Stimulated activated CD4-positive, alpha-beta T cell treated with anti-CD3 and anti-CD28 coated beads, Interleukin-15, amount 100 ng/mL, for 1 hour (primary cell): ENCODE results near the gene SLC35F1.

ENCODE experiments used
- DNase-seq, 2 donors: peaks; one replicate each; pipeline ENCODE4 v3.0.0-alpha.2; 2020; ENCODE audit warnings: low read depth in 1 of 2, low spot score in 1 of 2

The SLC35F1 gene

GRCh38 chr6:118306392-118307238, 399.6 kb downstream of the SLC35F1 start:
- no peak for DNase-seq

- DNase-seq = no peak
These were observed 400.5 kb downstream of the SLC35F1 start for GRCh38 chr6:118307581-118307980.

- DNase-seq = no peak
These were observed 402.5 kb downstream of the SLC35F1 start for GRCh38 chr6:118309337-118310093.

GRCh38 chr6:118313208-118313607, 406.1 kb downstream of the SLC35F1 start:
- no peak for DNase-seq

GRCh38 chr6:118313762-118314161, 406.7 kb downstream of the SLC35F1 start:
- DNase-seq = no peak

GRCh38 chr6:118316796-118317384, 409.8 kb downstream of the SLC35F1 start:
- DNase-seq = no peak

GRCh38 chr6:118317581-118318563, 410.8 kb downstream of the SLC35F1 start:
- DNase-seq = no peak

- no peak for DNase-seq
These were observed 411.6 kb downstream of the SLC35F1 start for GRCh38 chr6:118318648-118319047.

- no peak for DNase-seq
These were observed 412.4 kb downstream of the SLC35F1 start for GRCh38 chr6:118319416-118319815.

- DNase-seq = no peak
These were observed 413.0 kb downstream of the SLC35F1 start for GRCh38 chr6:118319894-118320649.

GRCh38 chr6:118320652-118321051, 413.6 kb downstream of the SLC35F1 start:
- no peak for DNase-seq

- DNase-seq = no peak
These were observed 417.1 kb downstream of the SLC35F1 start for GRCh38 chr6:118324116-118324515.

GRCh38 chr6:118325220-118325860, 418.3 kb downstream of the SLC35F1 start:
- DNase-seq = no peak

- DNase-seq = no peak
These were observed 419.6 kb downstream of the SLC35F1 start for GRCh38 chr6:118326712-118327111.

GRCh38 chr6:118327237-118327636, 420.2 kb downstream of the SLC35F1 start:
- no peak for DNase-seq

- DNase-seq = no peak
These were observed 426.7 kb downstream of the SLC35F1 start for GRCh38 chr6:118333772-118334171.

GRCh38 chr6:118334634-118335033, 427.6 kb downstream of the SLC35F1 start:
- DNase-seq = no peak

- no peak for DNase-seq
These were observed 428.3 kb downstream of the SLC35F1 start for GRCh38 chr6:118335325-118335816.

- no peak for DNase-seq
These were observed 437.1 kb downstream of the SLC35F1 start for GRCh38 chr6:118344014-118344670.
